LNCAP (cell line): ENCODE results near the gene FBXL13.

Experiments
- CTCF ChIP-seq: fragments of 450-650 bp; IDR thresholded peaks from 2 replicates; pipeline ENCODE4 v1.5.1; 2017; ENCODE audit warnings: mild to moderate bottlenecking

FBXL13 gene

GRCh38 chr7:102813191-102814024 lies 261.2 kb downstream of the FBXL13 start:
- no peak for TF ChIP-seq CTCF

GRCh38 chr7:102811942-102812678 lies 262.5 kb downstream of the FBXL13 start:
- TF ChIP-seq CTCF: no peak

GRCh38 chr7:102810916-102811315 lies 263.7 kb downstream of the FBXL13 start:
- TF ChIP-seq CTCF: no peak

GRCh38 chr7:102806613-102807012 lies 268.0 kb downstream of the FBXL13 start:
- TF ChIP-seq CTCF: no peak
